PC-9 (cell line): ENCODE measurements around the gene FLRT3.

ENCODE experiments used
- CTCF ChIP-seq: fragments of 200-600 bp; sonication (generic); conservative IDR thresholded peaks from 2 replicates; pipeline ENCODE4 v1.6.1; 2017; ENCODE audit warnings: mixed run types, antibody characterized with exemption, mild to moderate bottlenecking, moderate library complexity
- EZH2 ChIP-seq: fragments of 200-600 bp; sonication (generic); IDR thresholded peaks from 2 replicates; pipeline ENCODE4 v1.8.0; 2017; ENCODE audit warnings: antibody characterized with exemption, low read depth

GRCh38 chr20:14374196-14374595 lies 36.8 kb upstream of the FLRT3 start:
- TF ChIP-seq CTCF, result no peak
- TF ChIP-seq EZH2, result no peak
